GM20431 (cell line): Measurements from ENCODE around the gene ANKK1.

Experiments used
- in situ Hi-C: fragments of 300-500 bp; cut with MseI, MboI; formaldehyde crosslinking; loops from one replicate; pipeline ENCODE4 v1.15.0; 2020; ENCODE audit warnings: low sequenced_read_pairs; ENCODE audit not compliant: unreplicated experiment

ANKK1 gene

GRCh38 chr11:113387605-113388211 is at the start of gene ANKK1:
TSS of gene ANKK1 (plus strand) at chr11:113387779. CDS start at chr11:113387885, 106 bp downstream.
- in situ Hi-C loops: no loop called here

DNA sequence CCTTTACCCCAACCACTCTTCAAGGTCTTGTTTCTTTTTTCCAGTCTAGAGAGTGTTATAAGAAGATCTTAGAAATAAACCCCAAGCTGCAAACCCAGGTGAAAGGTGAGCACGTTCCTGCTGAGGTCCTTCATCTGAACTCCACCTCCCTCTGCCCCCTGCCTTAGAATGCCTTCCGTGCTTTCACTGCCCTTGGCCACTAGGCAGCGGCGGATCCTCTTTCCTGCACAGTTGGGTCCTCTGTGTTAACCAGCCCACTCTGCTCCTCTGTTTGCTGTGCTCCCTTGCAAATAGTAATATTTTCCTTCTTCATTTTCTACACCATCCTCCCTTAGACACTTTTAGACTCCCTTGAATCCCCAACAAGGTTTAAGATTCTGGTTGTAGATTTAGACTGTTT is 48.8 kb upstream of the ANKK1 start:
- in situ Hi-C loops: no loop called here

DNA sequence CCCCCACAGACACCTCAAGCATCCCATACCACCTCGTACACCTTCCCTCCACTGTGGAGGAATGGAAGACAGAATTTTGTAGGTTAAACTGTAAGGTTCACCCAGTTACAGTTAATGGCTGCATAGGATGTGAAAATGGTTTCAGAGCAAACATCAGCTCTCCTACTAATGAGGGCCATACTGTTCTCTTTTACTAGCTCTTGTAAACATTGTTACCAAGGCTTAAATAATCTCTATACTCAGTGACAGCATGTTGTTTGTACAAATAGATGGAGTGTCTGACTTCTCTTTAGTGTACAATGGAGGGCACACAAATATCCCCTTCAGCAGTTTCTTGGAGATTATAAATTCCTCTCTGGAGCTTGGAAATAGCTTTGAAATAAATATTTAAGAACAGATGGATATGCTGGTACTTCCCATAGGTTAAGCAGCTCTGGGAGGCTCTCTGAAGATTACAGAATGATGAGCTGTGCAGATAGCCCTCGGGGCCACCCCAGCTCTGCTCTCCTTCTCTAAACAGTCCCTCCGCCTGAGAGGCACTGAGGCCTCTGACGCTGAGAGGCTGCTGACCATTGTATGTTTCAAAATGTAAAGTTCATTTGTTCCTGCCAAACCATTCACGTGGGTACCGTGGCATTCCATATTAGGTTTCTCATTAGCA is 47.5 kb upstream of the ANKK1 start:
- in situ Hi-C loops: no loop called here

DNA sequence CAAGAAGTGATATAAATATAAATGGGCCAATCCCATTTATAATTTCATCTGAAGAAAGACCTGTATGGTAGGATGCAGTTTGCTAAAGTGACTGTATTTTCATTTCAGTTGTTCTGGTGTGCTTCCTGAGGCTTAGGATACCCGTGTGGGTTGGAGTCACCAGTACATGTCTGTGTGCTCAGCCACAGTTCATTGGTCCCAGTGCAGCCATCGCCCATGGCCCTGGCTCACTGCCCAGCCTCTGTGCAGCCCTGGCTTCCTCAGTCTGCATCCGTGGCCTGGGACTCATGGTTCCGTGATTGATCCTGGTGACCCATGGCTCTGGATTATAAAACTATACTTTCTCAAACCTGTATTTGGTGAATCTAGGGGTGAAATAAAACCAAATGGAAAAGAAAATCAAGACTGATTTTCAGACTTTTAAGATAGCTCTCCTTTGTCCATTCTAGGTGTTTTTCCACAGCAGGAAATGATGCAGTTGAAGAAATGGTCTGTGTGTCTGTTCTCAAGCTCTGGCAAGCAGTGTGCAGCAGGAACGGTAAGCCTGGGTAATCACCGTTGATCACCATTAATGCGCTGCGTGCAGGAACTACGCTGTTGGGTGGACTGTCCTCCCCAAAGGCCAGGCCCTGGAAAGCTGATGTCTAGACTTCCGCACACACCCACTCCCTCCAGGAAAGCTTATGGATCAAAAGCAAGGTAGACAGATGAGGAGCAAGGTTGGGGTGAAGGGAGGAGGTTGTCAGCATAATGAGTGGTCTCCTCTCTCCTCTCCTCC is 46.0 kb upstream of the ANKK1 start:
- in situ Hi-C loops: no loop called here

GRCh38 chr11:113345978-113346377 is 41.6 kb upstream of the ANKK1 start:
- in situ Hi-C loops: no loop called here

GRCh38 chr11:113349528-113349927 is 38.1 kb upstream of the ANKK1 start:
- in situ Hi-C loops: no loop called here

GRCh38 chr11:113350336-113351067 is 37.1 kb upstream of the ANKK1 start:
- in situ Hi-C loops: no loop called here

DNA sequence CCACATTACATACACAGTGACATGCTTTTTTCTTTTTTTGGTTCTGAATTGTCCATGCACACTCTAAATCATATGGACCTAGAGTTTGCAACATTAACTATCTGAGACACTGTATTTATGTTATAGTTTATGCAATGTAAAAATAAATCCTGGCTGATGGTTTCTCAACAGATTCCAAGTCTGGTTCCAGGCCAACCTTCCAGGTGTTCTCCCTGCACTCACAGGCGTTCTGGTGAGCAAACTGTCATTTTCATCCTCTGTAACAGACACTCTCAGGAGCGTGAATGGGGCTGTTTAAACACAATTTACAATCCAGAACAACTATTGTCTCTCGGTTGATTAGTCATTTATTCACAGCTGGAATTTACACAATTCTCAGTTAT is 36.5 kb upstream of the ANKK1 start:
- in situ Hi-C loops: no loop called here

GRCh38 chr11:113351480-113351879 is 36.1 kb upstream of the ANKK1 start:
- in situ Hi-C loops: no loop called here

DNA sequence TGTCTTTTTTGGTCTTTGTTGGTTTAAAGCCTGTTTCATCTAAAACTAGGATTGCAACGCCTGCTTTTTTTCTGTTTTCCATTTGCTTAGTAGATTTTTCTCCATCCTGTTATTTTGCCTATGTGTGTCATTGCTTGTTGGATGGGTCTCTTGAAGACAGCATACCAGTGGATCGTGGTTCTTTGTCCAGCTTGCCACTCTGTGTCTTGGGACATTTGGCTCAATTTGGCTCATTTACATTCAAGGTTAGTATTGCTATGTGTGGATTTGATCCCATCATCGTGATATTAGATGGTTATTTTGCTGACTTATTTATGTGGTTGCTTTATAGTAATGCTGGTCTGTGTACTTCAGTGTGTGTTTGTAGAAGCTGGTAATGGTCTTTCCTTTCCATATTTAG is 31.4 kb upstream of the ANKK1 start:
- in situ Hi-C loops: no loop called here

DNA sequence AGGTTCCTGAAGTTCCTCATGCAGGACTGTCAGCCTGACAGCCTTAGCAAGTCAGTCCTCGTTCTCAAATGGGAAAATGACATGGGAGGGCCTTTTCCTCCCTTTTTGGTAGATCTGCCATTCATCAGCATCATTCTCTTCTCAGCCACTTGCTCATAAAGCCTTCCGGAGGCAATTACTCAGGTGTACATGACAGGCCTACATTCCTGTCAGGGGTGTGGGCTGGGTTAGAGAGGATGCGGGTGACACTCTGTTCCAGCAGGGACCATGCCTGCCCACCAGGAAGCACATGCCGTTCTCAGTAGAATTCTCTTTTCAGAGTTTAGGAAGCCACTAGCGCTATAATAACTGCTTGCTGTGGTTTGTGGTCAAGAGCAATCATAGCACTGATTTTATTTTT is 24.2 kb upstream of the ANKK1 start:
- in situ Hi-C loops: no loop called here

- in situ Hi-C loops: no loop called here
These were observed 23.5 kb upstream of the ANKK1 start for GRCh38 chr11:113363996-113364641.

- in situ Hi-C loops: no loop called here
These were observed 21.7 kb upstream of the ANKK1 start for GRCh38 chr11:113365895-113366294.

DNA sequence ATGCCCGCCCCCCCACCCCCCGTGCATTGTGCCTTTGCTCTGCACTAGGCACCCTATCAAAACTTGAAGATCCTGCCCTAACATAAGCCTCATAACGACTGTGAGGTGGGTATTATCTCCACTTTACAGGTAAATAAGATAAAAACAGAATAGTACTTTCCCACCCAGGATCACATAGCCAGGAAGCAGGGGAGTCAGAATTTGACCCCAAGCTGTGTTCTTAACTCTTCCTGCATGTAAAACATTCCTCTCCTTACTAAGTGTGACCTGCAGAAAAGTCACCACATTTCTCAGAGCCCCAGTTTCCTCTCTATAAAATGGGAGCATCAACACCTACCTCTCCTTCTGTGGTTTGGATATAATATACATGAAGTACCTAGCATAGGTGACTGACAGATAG is 18.2 kb upstream of the ANKK1 start:
- in situ Hi-C loops: no loop called here

DNA sequence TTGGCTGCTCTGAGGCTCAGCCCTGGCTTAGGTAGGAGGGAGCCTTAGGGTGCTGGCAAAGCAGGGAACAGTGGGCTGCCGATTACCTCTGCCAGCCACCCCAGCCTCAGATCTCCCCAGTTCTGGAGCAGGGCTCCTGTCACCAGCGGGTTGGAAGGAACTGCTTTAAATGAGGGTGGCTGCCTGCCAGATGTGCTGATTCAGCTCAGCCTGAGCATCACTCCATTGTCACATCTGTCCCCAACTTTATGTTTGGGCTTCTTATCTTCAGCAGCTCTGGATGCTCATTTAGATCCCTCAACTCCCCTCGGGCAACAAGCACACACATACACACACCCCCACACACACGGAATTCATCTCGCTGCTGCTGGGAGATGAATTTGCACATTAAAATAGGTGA is 16.9 kb upstream of the ANKK1 start:
- in situ Hi-C loops: no loop called here

GRCh38 chr11:113372309-113372708 is 15.3 kb upstream of the ANKK1 start:
- in situ Hi-C loops: no loop called here

- in situ Hi-C loops: no loop called here
These were observed 14.3 kb upstream of the ANKK1 start for GRCh38 chr11:113373306-113373705.

DNA sequence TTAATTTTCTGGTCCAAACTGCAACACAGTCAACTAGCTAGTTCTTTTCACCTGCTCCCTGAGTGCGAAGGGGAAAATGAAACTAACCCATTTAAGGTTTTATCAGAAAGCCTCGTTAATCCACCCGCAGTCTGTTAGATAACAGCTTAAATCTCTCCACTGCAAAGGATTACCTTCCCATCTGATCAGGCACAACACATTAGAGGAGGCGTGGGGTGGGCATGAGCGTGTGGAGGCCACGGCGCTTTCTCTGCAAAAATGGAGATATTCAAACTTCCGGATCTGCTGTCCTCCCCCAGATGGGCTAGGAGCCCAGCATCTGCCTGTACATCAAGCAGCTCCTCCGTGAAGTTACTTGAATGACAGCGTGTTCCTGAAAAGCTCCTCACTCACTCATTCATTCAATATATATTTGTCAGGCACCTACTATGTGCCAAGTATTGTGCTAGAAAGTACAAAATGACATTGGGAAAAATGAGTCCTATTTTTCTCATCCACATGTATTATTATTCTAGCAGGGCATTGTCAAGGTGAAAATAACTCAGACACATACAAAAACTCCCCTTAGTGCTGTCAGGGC is 13.5 kb upstream of the ANKK1 start:
- in situ Hi-C loops: no loop called here

- in situ Hi-C loops: no loop called here
These were observed 12.2 kb upstream of the ANKK1 start for GRCh38 chr11:113375402-113375801.

DNA sequence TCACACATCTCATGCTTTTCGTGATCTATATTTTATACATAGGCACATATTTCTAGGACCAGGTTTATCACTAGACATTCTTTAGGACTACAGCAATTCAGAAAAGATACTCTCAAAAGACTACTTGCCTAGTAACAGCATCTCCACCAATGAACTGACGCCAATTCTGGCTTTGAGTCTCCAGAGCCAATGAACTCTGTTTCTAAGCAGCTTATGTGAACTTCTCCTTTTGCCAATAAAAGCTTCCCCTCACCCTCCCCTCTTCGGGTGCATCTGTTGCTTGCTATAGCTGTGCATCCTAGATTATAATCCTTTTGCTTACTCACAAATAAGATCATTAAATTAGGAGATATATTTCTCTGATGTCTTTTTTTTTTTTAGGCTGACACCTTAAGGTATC is 11.4 kb upstream of the ANKK1 start:
- in situ Hi-C loops: no loop called here
